Small intestine (tissue), 7 donors: ENCODE data around the gene NT5C3B. TPM values are rescaled to one million over a fixed set of nuclear protein-coding genes. Genes with fewer than 3 reads are reported as not detected.
"Not testable (repeated sequence)": the region's sequence is repeated elsewhere in the genome, so short reads cannot be mapped to it uniquely, and the experiment has no call there.

Source experiments
- DNase-seq, 2 donors: peaks; one replicate each; pipeline versions ENCODE4 v3.0.0 to v3.0.0-alpha.2; 2013
- FAIRE-seq: peaks from 2 replicates; lab custom pipeline; 2012; peaks lifted over from hg19 to GRCh38; lab: Jason Lieb, UNC
- H3K27ac ChIP-seq, 3 donors: one replicate each; pipeline ENCODE4 v1.5.1; 2013; ENCODE audit warnings: low read length in 2 of 3, mild to moderate bottlenecking in 2 of 3, control low read depth in 1 of 3, inconsistent platforms in 1 of 3, low read depth in 1 of 3, moderate library complexity in 1 of 3
- H3K27me3 ChIP-seq, 3 donors: one replicate each; pipeline ENCODE4 v1.6.1; 2013; ENCODE audit warnings: low read length in 3 of 3, inconsistent platforms in 1 of 3; ENCODE audit not compliant: control insufficient read depth in 3 of 3, insufficient read depth in 3 of 3
- H3K36me3 ChIP-seq, 3 donors: one replicate each; pipeline ENCODE4 v1.6.1; 2013; ENCODE audit warnings: low read length in 3 of 3, inconsistent platforms in 1 of 3, low read depth in 1 of 3, mild to moderate bottlenecking in 1 of 3, moderate library complexity in 1 of 3; ENCODE audit not compliant: control insufficient read depth in 3 of 3, insufficient read depth in 2 of 3
- H3K4me1 ChIP-seq, 3 donors: one replicate each; pipeline ENCODE4 v1.6.1; 2013; ENCODE audit warnings: low read length in 2 of 3, inconsistent platforms in 1 of 3, low read depth in 1 of 3, mild to moderate bottlenecking in 1 of 3, moderate library complexity in 1 of 3; ENCODE audit not compliant: control insufficient read depth in 3 of 3, insufficient read depth in 2 of 3
- H3K4me3 ChIP-seq, 3 donors: one replicate each; pipeline ENCODE4 v1.5.1; 2013; ENCODE audit warnings: low read length in 3 of 3, control low read depth in 1 of 3, inconsistent platforms in 1 of 3, low read depth in 1 of 3, mild to moderate bottlenecking in 1 of 3, moderate library complexity in 1 of 3
- H3K9me3 ChIP-seq, 2 donors: one replicate each; pipeline ENCODE4 v1.6.1; 2013; ENCODE audit warnings: low read depth in 1 of 2, low read length in 1 of 2; ENCODE audit not compliant: control insufficient read depth in 2 of 2, insufficient read depth in 1 of 2
- WGBS, 3 donors: extraction: QIAGEN DNeasy Blood & Tissue Kit; methylation state at CpG; one replicate each; pipeline ENCODE4 v1.1.7; 2013; 5-methylcytosine and 5-hydroxymethylcytosine counted together
- polyA plus RNA-seq, 4 donors: library from polyadenylated mRNA; stranded (reverse) in 3 of 4; unstranded in 1 of 4; fragments of 200-250 nt in 3 of 4; fragments of 120-200 nt in 1 of 4; gene quantifications; one replicate each; pipeline versions ENCODE4 v1.2.1 to v1.2.3, GENCODE V29; 2013
- donor health status: healthy with polysubstance abuse.
- donor health status: control.
- donor health status: control.
- donor health status: Bipolar disorder and iron deficiency.
- donor health status: healthy.

Gene NT5C3B
- polyA plus RNA-seq, 4 donors, result 10.5 to 36.0 (median 27.9) TPM

DNA sequence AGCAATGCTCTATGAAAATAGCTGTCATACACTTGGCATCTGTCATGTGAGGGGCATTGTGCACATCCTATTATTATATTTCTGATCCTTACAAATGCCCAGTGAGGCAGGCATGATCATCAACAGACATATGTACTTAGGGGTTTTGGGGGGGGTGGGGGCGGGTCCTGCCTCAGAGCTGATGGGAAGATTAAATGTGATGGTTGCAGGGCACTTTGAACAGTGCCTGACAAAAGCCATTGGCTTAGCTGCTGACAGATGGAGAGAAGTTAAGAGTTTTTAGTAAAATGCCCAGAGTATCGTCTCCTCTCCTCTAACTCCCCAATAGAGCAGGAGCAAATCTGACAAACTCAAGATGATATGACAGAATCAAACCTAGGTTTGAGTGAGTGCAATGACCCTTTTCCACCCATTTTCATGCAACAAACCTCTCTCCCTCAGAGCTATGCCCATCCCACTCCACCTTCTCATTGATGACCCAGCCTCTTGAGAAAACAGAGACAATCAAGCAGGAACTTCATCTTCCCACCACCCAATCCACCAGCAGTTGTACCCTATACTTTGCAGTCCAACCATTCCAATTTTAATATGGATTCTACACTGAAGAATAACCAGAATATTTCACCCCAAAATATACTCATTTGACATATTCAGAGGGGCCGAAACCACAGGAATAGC is 24.4 kb upstream of the NT5C3B start:
- FAIRE-seq (no peak), DNase-seq (no peak)
- WGBS, 3 donors, result 81 to 84% (median 83%) methylated on average over 3 of the region's 3 CpGs
- no peak overlapping the region for H3K27ac ChIP-seq
- no peak overlapping the region for H3K4me3 ChIP-seq
- H3K4me1 ChIP-seq, result peaks cover 5 to 15% (median 13%) of the 10 kb centered on the region in 3 donors
- H3K9me3 ChIP-seq, result no peaks in the 10 kb centered on the region
- no peaks in the 10 kb centered on the region for H3K27me3 ChIP-seq
- H3K36me3 ChIP-seq, result peaks cover 0 to 2% (median 0%) of the 10 kb centered on the region in 3 donors

DNA sequence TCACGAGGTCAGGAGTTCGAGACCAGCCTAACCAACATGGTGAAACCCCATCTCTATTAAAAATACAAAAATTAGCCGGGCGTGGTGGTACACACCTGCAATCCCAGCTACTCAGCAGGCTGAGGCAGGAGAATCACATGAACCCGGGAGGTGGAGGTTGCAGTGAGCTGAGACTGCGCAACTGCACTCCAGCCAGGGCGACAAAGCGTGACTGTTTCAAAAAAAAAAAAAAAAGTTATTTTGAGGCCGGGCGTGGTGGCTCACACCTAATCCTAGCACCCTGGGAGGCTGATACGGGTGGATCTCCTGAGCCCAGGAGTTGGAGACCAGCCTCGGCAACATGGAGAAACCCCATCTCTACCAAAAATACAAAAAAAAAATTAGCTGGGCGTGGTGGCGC is 15.3 kb upstream of the NT5C3B start:
- not testable (repeated sequence) for H3K9me3 ChIP-seq, H3K4me3 ChIP-seq, H3K4me1 ChIP-seq, H3K27me3 ChIP-seq, DNase-seq, FAIRE-seq, H3K27ac ChIP-seq
- peaks cover 9 to 30% (median 11%) of the 10 kb centered on the region in 3 donors for H3K36me3 ChIP-seq
- WGBS, 3 donors, result 90 to 97% (median 95%) methylated on average over 14 of the region's 14 CpGs

DNA sequence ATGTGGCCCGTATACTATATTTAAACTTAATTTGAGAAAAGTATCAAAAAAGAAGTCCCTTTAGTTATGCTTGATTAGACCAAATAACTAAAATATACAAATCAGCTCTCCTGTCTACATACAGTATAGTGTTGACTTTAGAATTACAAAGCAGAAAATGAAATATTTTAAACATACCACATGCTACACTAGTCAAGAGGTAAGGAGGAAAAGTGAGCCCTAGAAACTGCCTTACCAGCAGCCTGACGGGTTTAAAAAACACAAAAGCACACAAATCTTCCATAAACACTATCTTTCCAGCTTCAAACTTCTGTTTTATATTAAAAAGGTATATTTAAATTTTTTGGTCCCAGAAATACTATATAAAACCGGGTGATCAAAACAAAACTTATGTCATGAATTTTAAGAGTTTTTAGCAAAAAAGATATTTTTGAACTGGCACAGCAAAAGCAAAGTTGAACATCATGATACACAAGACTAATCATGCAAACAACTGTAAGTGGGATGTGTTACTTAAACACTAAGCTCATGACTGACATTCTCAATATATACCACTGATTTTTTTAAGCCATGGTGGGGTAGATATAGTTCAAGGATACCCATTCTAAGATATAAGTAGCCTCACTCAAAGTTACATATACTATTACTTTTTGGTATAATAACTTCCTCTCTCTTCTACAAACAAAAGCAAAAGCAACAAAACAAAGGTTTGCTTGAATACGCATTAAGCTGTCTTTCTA is 13.4 kb upstream of the NT5C3B start:
- Histone ChIP-seq H3K4me1 (no peaks in the 10 kb centered on the region), H3K27me3 (no peaks in the 10 kb centered on the region), H3K4me3 (no peak overlapping the region), H3K36me3 (peaks cover 5 to 28% (median 6%) of the 10 kb centered on the region in 3 donors), H3K27ac (no peak overlapping the region), H3K9me3 (no peaks in the 10 kb centered on the region)
- WGBS, 3 donors, result 74 to 89% (median 86%) methylated on average over 4 of the region's 4 CpGs
- FAIRE-seq, result no peak
- no peak for DNase-seq

DNA sequence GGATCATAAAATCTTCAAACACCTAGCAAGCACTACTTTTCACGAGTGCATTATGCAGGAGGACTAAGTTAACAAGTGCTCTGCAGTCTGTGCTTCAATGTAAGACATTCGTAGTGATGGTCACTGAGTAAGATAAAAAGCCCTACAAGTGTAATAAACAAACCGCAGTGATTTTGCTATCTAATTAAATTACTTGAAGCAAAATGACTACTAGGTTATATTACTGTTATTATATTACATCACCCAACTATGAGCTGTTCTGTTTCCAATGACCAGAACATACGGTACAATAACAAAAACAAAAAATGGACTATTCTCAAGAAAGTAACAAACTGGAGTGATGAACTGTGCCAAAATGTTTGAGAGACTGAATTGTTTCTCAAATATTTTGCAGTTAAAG is 12.8 kb upstream of the NT5C3B start:
- WGBS, 3 donors, result 65 to 87% (median 86%) methylated on average over 4 of the region's 4 CpGs
- no peak overlapping the region for H3K4me3 ChIP-seq
- H3K4me1 ChIP-seq, result no peaks in the 10 kb centered on the region
- DNase-seq (no peak), FAIRE-seq (no peak)
- H3K9me3 ChIP-seq, result no peaks in the 10 kb centered on the region
- H3K36me3 ChIP-seq, result peaks cover 0 to 23% (median 1%) of the 10 kb centered on the region in 3 donors
- H3K27me3 ChIP-seq, result no peaks in the 10 kb centered on the region
- no peak overlapping the region for H3K27ac ChIP-seq

DNA sequence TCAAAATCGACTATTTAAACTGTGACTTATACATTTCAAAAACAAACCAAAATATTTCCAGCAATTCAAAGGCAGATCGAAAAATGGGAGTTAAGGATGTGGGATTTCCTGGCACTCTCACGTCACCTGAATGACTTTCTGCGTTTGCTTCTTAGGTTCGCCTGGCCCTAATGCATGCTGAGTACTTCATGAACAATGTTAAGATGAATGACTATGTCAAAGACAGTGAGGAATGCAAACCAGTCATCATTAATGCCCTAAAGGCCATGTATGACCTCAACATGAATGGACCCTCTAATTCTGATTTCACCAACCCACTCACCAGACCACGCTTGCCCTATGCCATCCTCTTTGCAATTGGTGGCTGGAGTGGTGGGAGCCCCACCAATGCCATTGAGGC is 8.9 kb upstream of the NT5C3B start:
- Histone ChIP-seq H3K27me3 (no peaks in the 10 kb centered on the region), H3K27ac (no peak overlapping the region), H3K9me3 (no peaks in the 10 kb centered on the region), H3K4me3 (no peak overlapping the region), H3K4me1 (no peaks in the 10 kb centered on the region), H3K36me3 (peaks cover 0 to 5% (median 0%) of the 10 kb centered on the region in 3 donors)
- WGBS, 3 donors, result 92 to 95% (median 93%) methylated on average over 6 of the region's 6 CpGs
- FAIRE-seq, result no peak
- DNase-seq, result no peak

DNA sequence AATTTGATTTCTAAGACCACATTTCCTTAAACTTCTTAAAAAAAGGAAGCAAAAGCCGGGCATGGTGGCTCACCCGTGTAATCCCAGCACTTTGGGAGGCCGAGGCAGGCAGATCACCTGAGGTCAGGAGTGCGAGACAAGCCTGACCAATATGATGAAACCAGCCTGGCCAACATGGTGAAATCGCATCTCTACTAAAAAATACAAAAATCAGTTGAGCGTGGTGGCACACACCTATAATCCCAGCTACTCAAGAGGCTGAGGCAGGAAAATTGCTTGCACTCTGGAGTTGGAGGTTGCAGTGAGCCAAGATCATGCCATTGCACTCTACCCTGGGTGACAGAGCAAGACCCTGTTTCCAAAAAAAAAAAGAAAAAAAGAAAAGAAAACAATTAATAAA is 4.7 kb upstream of the NT5C3B start:
- not testable (repeated sequence) for H3K27me3 ChIP-seq, H3K4me1 ChIP-seq, H3K27ac ChIP-seq, FAIRE-seq, H3K4me3 ChIP-seq, DNase-seq, H3K9me3 ChIP-seq, H3K36me3 ChIP-seq
- 88 to 95% (median 91%) methylated on average over 6 of the region's 6 CpGs for WGBS, 3 donors

DNA sequence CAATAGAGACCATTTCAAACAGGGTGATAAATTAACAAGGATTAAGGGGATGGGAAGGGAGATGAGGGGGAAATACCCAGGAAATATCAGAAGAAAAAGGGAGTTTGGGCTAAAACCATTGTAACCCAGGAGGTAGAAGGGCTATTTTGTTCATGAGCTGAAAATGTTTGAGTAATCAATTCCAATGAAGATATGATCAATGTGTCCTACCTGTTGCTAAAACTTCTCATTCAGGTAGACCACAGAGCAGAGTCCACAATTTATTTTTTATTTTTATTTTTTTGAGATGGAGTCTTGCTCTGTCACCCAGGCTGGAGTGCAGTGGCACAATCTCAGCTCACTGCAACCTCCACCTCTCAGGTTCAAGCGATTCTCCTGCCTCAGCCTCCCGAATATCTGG is 3.4 kb upstream of the NT5C3B start:
- not testable (repeated sequence) for H3K9me3 ChIP-seq, H3K36me3 ChIP-seq, H3K4me1 ChIP-seq, H3K4me3 ChIP-seq, H3K27ac ChIP-seq, DNase-seq, H3K27me3 ChIP-seq, FAIRE-seq
- 83 to 94% (median 91%) methylated on average over 2 of the region's 2 CpGs for WGBS, 3 donors

DNA sequence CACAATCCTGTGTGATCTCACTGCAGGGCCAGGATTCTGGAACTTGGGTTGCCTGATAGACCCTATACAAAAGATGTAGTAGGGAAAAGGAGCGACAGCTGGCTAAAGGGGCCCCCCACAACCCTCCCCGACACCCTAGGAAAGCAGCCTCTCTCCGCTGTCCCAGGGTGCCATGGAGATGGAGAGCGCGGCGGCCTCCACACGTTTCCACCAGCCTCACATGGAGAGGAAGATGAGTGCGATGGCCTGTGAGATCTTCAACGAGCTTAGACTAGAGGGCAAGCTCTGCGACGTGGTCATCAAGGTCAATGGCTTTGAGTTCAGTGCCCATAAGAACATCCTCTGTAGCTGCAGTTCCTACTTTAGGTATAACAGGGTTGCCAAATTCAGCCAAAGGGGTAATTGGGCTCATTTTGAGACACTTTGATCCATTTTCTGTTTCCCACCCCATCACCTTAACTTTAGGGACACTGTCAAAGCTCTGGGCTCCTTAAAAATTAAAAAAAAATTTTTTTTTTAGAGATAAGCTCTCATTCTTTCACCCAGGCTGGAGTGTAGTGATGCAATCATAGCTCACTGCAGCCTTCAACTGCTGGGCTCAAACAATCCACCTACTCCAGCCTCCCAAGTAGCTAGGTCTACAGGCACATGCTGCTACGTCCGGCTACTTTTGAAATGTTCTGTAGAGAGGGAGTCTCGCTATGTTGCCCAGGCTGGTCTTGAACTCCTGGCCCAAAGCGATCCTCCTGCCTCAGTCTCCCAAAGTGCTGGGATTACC is 1.9 kb upstream of the NT5C3B start, which contains the start of gene KLHL10:
TSS of gene KLHL10 (plus strand) at position 65 of the 778 bp plus-strand sequence. CDS start at position 173, 108 bp downstream.
- Histone ChIP-seq H3K27ac (no peak within 1 kb of the TSS), H3K4me3 (no peak within 1 kb of the TSS), H3K9me3 (no peaks in the 10 kb centered on the region), H3K36me3 (peaks cover 0 to 4% (median 0%) of the 10 kb centered on the region in 3 donors), H3K27me3 (no peaks in the 10 kb centered on the region), H3K4me1 (peaks cover 0 to 7% (median 5%) of the 10 kb centered on the region in 3 donors)
- no peak for DNase-seq
- 95 to 96% (median 96%) methylated on average over 15 of the region's 15 CpGs for WGBS, 3 donors
- FAIRE-seq, result no peak
